Measurements from ENCODE around the gene RAB40C. TPM values are rescaled to one million over a fixed set of nuclear protein-coding genes. Genes with fewer than 3 reads are reported as not detected.
A peak's percentile ranks its signal among the peaks of the same experiment; 100 is the strongest.

The RAB40C gene
- total RNA-seq, 3 donors from 2014 or later, result 31.2 to 51.0 (median 40.1) TPM

- TF ChIP-seq CTCF (IDR thresholded peaks at IDR 0.05), result no peak
- no peaks in the 10 kb centered on the region for H3K9me3 ChIP-seq
- no peak for DNase-seq
- intact Hi-C loops (cut with DNase I, micrococcal nuclease), result loop anchor here in 1 of 2 donors (10.0 kb wide), 1 partner anchor 64 kb away; no protein-coding TSS in a partner anchor
- peaks cover 56% of the 10 kb centered on the region for H3K4me1 ChIP-seq (ENCODE audit: low read depth)
- no peaks in the 10 kb centered on the region for H3K36me3 ChIP-seq (ENCODE audit: low read depth)
- no peak for ATAC-seq
- H3K4me3 ChIP-seq, result no peak overlapping the region
These were observed 1.4 kb downstream of the RAB40C start for GRCh38 chr16:591231-591630.

- H3K36me3 ChIP-seq (ENCODE audit: low read depth), result no peaks in the 10 kb centered on the region
- DNase-seq, result no peak
- H3K4me1 ChIP-seq (ENCODE audit: low read depth), result peaks cover 55% of the 10 kb centered on the region
- intact Hi-C loops (cut with DNase I, micrococcal nuclease), result loop anchor here in 1 of 2 donors (10.0 kb wide), 1 partner anchor 63 kb away; no protein-coding TSS in a partner anchor
- TF ChIP-seq CTCF (IDR thresholded peaks at IDR 0.05), result no peak
- ATAC-seq, result no peak
- H3K9me3 ChIP-seq, result no peaks in the 10 kb centered on the region
- H3K4me3 ChIP-seq, result no peak overlapping the region
These were observed 2.1 kb downstream of the RAB40C start for GRCh38 chr16:591892-592517.

GRCh38 chr16:592518-593306 is 2.8 kb downstream of the RAB40C start:
- ATAC-seq, result no peak
- intact Hi-C loops (cut with DNase I, micrococcal nuclease), result loop anchor here in 1 of 2 donors (10.0 kb wide), 1 partner anchor 62 kb away; no protein-coding TSS in a partner anchor
- peaks cover 50% of the 10 kb centered on the region for H3K4me1 ChIP-seq (ENCODE audit: low read depth)
- H3K9me3 ChIP-seq, result no peaks in the 10 kb centered on the region
- no peaks in the 10 kb centered on the region for H3K36me3 ChIP-seq (ENCODE audit: low read depth)
- no peak for TF ChIP-seq CTCF (IDR thresholded peaks at IDR 0.05)
- DNase-seq, result peak; percentile 50 to 75 (median 70)
- no peak overlapping the region for H3K4me3 ChIP-seq

GRCh38 chr16:593406-593805 is 3.5 kb downstream of the RAB40C start:
- DNase-seq (peak; percentile 69 to 74 (median 71)), ATAC-seq (peak; percentile 60)
- Histone ChIP-seq H3K36me3 (ENCODE audit: low read depth) (no peaks in the 10 kb centered on the region), H3K4me1 (ENCODE audit: low read depth) (peaks cover 43% of the 10 kb centered on the region), H3K9me3 (no peaks in the 10 kb centered on the region), H3K4me3 (no peak overlapping the region)
- no peak for TF ChIP-seq CTCF (IDR thresholded peaks at IDR 0.05)
- intact Hi-C loops (cut with DNase I, micrococcal nuclease), result loop anchor here in 1 of 2 donors (10.0 kb wide), 1 partner anchor 61 kb away; no protein-coding TSS in a partner anchor

GRCh38 chr16:593807-594206 is 3.9 kb downstream of the RAB40C start:
- no peak for ATAC-seq
- peaks cover 43% of the 10 kb centered on the region for H3K4me1 ChIP-seq (ENCODE audit: low read depth)

More at GRCh38 chr16:593807-594206, 3.9 kb downstream of the RAB40C start:
- Histone ChIP-seq H3K9me3 (no peaks in the 10 kb centered on the region), H3K4me3 (no peak overlapping the region), H3K36me3 (ENCODE audit: low read depth) (no peaks in the 10 kb centered on the region)
- peak in 2 of 3 donors; percentile 62 to 63 for DNase-seq
- no peak for TF ChIP-seq CTCF (IDR thresholded peaks at IDR 0.05)
- intact Hi-C loops (cut with DNase I, micrococcal nuclease), result loop anchor here in 1 of 2 donors (10.0 kb wide), 1 partner anchor 61 kb away; no protein-coding TSS in a partner anchor
